Spleen (tissue), 7 donors: ENCODE data around the gene CDH16.

Source experiments
- CTCF ChIP-seq, 11 experiments: fragments of 200-600 bp in 7 of 11; fragments of 450-650 bp in 4 of 11; sonication (generic) in 4 of 11; IDR thresholded peaks in 8 of 11; conservative IDR thresholded peaks in 3 of 11; 1 replicate in 7 of 11; 2 replicates in 4 of 11; pipeline versions ENCODE4 v1.4.0 to v1.8.0; 2016 to 2021; ENCODE audit warnings: antibody characterized with exemption in 11 of 11, inconsistent platforms in 4 of 11, mild to moderate bottlenecking in 1 of 11
- POLR2A ChIP-seq, 3 donors: fragments of 450-650 bp; IDR thresholded peaks; one replicate each; pipeline ENCODE4 v1.5.1; 2017; ENCODE audit warnings: antibody characterized with exemption in 3 of 3, mild to moderate bottlenecking in 1 of 3
- donor health status: DM: no; HTN: no; CAD: no; lungs with moderate emphysema.
- donor health status: DM: no; HTN: no; CAD: no.
- donor health status: DM: no; HTN: no; CAD: no.

GRCh38 chr16:66891797-66892196 is 26.9 kb downstream of the CDH16 start:
- TF ChIP-seq POLR2A (IDR thresholded peaks at IDR 0.05) (no peak), CTCF (IDR thresholded peaks at IDR 0.05 in 8 of 11, conservative IDR thresholded peaks at IDR 0.05 in 3 of 11) (no peak)
